Fibroblast of the conjunctiva (primary cell): ENCODE results near the gene PTGES3.

Source experiments
- DNase-seq: peaks from one replicate; pipeline ENCODE4 v3.0.0-alpha.2; 2010; ENCODE audit warnings: low read depth

PTGES3 gene

DNA sequence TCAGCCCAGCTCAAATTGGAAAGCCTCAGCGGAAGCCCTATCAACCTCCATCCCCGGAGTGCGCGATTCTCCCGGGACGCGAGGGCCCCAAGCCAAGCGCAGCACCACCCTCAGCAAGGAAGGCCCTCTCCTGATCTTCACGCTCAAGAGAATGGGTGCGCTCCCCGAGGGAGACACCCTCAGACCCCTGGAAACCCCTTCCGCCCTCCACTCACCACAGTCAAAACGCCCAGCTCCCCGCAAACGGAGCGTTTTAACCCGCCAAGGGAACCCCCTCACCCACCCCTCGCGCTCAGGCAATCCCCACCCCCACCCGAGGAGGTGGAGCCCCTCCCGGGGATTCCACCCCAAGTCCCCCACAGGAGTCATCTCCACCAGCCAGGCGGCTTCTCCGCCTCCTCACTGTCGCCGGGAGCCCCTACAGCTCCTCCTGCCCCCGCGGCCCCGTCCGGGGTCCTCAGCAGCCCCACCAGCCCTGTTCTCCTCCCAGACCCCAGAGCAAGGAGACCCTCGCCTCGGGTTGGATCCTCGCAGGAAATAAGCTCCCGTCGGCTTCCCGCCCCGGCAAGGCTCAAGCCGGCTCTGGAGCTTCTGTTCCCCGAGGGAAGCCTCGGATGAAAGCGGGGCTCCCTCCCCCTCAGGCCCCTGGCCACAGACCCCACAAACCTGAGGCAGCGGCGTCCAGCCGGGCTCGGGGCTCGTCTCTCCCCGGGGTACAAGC lies 58.5 kb downstream of the PTGES3 start:
- DNase-seq: no peak

DNA sequence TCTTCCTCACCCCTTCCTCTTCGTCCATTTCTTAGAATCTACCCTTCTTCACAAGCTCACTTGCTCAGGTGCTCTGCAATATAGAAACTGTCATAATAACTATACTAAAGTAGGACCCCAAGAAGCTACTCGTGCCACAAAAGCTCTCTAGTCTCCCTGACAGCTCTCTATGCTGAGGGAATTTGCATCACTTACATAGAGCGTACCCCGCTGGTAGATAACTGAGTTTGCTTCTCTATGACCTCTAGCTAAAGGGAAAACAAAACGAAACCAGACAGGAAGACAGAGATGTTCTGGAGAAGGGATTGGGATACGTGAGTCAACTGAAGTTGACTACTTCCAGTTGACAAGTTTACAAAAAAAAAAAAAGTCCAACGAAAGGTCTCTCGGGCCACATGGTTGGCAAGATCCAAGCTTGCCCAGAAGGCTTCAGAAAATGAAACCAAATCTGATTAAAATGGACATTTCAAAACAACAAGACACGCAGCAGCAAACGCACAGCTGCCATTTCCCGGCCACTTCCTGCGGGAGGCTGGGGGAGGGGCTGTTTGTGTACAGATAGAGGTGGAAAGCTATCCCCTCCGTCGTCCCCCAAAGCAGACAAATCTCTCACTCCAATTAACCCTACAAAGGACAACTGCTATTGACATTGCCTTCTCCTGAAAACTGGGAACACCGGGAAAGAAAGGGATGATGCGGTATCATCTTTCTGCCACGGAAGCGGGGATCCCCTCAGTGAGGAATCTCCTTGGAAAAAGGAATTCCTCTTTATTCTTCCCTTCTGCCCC lies 59.2 kb downstream of the PTGES3 start:
- no peak for DNase-seq

DNA sequence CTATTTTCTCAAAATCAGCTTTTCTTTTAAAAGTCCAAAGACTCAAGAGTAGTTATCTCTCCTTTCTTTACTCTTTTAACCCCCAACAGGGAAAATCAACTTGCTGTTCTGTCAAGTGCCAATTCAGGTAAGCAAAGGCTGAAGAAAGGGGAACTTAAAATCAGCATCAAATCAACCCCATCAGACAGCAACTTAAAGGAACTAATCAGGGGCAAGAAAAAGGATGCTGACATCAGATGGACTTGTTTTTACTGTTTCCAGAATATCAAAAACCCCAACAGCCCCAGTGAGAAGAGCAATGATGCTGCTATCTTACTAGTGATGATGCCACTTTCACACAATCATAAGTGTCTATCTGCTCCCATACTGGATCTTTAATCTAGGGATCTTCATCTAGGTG lies 61.4 kb downstream of the PTGES3 start:
- DNase-seq: no peak

DNA sequence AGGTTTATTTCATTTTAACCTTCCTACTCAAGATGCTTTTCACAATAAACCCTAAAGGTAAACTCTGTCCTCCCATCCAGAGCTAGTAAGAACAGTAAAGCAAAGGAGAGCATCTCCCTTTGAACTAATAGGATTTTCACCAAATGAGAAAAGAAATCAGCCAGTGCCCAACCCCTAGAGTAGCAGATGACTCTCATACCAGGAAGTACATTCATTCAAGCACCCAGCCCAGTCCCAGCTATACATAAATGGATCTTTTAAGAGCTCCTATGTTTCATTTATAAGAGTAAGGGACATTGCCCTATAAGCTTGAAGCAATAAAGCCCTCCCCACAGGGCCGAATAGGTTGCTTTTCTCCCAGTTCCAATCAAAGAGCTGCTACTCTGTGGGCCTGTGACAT lies 65.5 kb downstream of the PTGES3 start:
- no peak for DNase-seq

DNA sequence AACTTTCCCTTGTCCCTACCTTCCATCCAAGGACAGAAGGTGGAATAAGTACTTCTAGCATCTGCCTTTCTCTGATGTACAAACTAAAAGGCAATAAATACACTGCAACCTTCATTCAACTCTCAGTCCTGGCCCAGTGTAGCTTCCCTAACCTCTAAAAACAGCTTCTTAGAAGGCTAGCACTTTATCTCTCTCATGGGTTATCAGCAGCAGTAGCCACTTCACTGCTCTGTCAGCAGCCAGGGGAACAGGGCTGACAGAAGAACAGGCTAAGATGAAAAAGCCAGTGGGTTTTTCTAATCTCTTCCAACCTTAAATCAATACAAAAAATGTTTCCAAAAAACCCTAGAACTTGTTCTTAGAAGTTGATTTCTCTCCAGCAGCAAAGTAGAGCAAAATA lies 71.2 kb downstream of the PTGES3 start:
- no peak for DNase-seq

DNA sequence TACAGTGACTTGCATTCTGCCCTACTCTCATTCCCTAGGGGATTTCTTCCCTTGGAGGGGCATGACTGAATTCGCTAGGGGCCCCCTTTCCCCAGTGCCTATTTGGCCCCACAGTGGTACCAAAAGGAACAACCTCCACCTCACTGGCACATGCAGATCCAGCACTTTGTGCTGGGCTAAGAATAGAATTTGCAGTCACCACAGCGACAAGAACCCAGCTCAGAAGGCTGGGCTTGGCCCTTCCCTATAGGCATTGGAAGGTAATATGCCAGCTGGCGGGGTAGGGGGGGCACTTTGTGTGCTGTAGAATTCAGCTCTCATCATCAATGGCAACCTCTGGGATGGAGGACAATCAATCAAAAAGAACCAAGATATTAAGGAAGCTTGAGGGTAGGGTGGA lies 71.8 kb downstream of the PTGES3 start:
- DNase-seq: no peak

DNA sequence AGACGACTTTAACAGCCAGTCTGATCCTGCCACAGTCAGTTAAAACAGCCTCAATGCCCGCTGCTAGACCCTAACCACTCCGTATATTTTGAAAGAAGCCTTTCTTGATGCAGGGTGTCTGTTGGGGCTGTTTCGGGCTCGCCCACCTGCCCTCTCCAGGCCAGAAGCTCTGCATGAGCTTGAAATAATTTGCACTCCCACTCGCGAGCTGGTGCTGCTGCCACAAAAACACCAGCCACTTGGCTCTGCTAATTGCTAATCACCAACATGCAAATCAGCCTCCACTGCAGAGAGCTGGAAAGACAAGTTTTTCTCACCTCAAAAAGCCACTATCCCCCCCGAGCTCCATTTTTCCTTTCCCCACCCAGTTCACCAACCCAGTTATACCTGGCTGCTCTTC lies 73.5 kb downstream of the PTGES3 start:
- DNase-seq: no peak
